ENCODE data around the gene MACROD1. TPM values are rescaled to one million over a fixed set of nuclear protein-coding genes. Genes with fewer than 3 reads are reported as not detected.

Gene MACROD1
- total and polyA plus RNA-seq, 2 experiments from 2014 or later = 21.2 to 29.8 TPM

GRCh38 chr11:64015935-64016845 is 149.7 kb downstream of the MACROD1 start:
- Histone ChIP-seq H3K36me3 (replicated peaks; ENCODE audit: insufficient read depth, low read depth) (no peaks in the 10 kb centered on the region), H3K4me2 (no peak overlapping the region), H3K79me2 (no peaks in the 10 kb centered on the region), H3K27ac (no peak overlapping the region), H3K27me3 (peaks cover 3% of the 10 kb centered on the region), H3K4me1 (ENCODE audit: insufficient read depth) (peaks cover 3% of the 10 kb centered on the region), H3K9me3 (ENCODE audit: low read depth) (no peaks in the 10 kb centered on the region), H3K9me2 (replicated peaks; ENCODE audit: insufficient read depth) (no peaks in the 10 kb centered on the region), H3K4me3 (no peak overlapping the region), H4K20me1 (ENCODE audit: insufficient read depth, poor library complexity, severe bottlenecking) (no peaks in the 10 kb centered on the region), H2AFZ (no peak overlapping the region)
- 94% methylated on average over 33 of the region's 35 CpGs for WGBS (ENCODE audit: low lambda C conversion rate, missing lambda C conversion rate)
- DNase-seq (ENCODE audit: low spot score) = no peak
- no peak for TF ChIP-seq EZH2 (IDR thresholded peaks at IDR 0.05; ENCODE audit: borderline replicate concordance)
- no peak for TF ChIP-seq CTCF (IDR thresholded peaks at IDR 0.05; ENCODE audit: poor library complexity)
- no peak for TF ChIP-seq EZH2phosphoT487 (IDR thresholded peaks at IDR 0.05; ENCODE audit: low read depth, severe bottlenecking, unreplicated experiment)

- no peak for TF ChIP-seq CTCF (IDR thresholded peaks at IDR 0.05; ENCODE audit: poor library complexity)
- no peak for TF ChIP-seq EZH2 (IDR thresholded peaks at IDR 0.05; ENCODE audit: borderline replicate concordance)
- TF ChIP-seq EZH2phosphoT487 (IDR thresholded peaks at IDR 0.05; ENCODE audit: low read depth, severe bottlenecking, unreplicated experiment) = no peak
- DNase-seq (ENCODE audit: low spot score) = no peak
- 89% methylated on average over 18 of the region's 20 CpGs for WGBS (ENCODE audit: low lambda C conversion rate, missing lambda C conversion rate)
These were observed 150.4 kb downstream of the MACROD1 start for GRCh38 chr11:64015510-64015909.

GRCh38 chr11:64014356-64014755 is 151.6 kb downstream of the MACROD1 start:
- no peak for DNase-seq (ENCODE audit: low spot score)
- TF ChIP-seq EZH2phosphoT487 (IDR thresholded peaks at IDR 0.05; ENCODE audit: low read depth, severe bottlenecking, unreplicated experiment) = no peak
- TF ChIP-seq EZH2 (IDR thresholded peaks at IDR 0.05; ENCODE audit: borderline replicate concordance) = no peak
- no peak for TF ChIP-seq CTCF (IDR thresholded peaks at IDR 0.05; ENCODE audit: poor library complexity)
- WGBS (ENCODE audit: low lambda C conversion rate, missing lambda C conversion rate) = 70% methylated on average over 11 of the region's 11 CpGs
- Histone ChIP-seq H3K79me2 (no peaks in the 10 kb centered on the region), H3K36me3 (replicated peaks; ENCODE audit: insufficient read depth, low read depth) (no peaks in the 10 kb centered on the region), H3K4me2 (no peak overlapping the region), H3K4me3 (no peak overlapping the region), H3K9me2 (replicated peaks; ENCODE audit: insufficient read depth) (no peaks in the 10 kb centered on the region), H2AFZ (no peak overlapping the region), H4K20me1 (ENCODE audit: insufficient read depth, poor library complexity, severe bottlenecking) (no peaks in the 10 kb centered on the region), H3K4me1 (ENCODE audit: insufficient read depth) (no peaks in the 10 kb centered on the region), H3K27ac (no peak overlapping the region), H3K9me3 (ENCODE audit: low read depth) (no peaks in the 10 kb centered on the region), H3K27me3 (no peaks in the 10 kb centered on the region)

More at GRCh38 chr11:64015510-64015909, 150.4 kb downstream of the MACROD1 start:
- Histone ChIP-seq H4K20me1 (ENCODE audit: insufficient read depth, poor library complexity, severe bottlenecking) (no peaks in the 10 kb centered on the region), H3K36me3 (replicated peaks; ENCODE audit: insufficient read depth, low read depth) (no peaks in the 10 kb centered on the region), H3K27ac (no peak overlapping the region), H3K27me3 (peaks cover 3% of the 10 kb centered on the region), H3K4me1 (ENCODE audit: insufficient read depth) (no peaks in the 10 kb centered on the region), H3K4me2 (no peak overlapping the region), H3K9me3 (ENCODE audit: low read depth) (no peaks in the 10 kb centered on the region), H3K79me2 (no peaks in the 10 kb centered on the region), H3K9me2 (replicated peaks; ENCODE audit: insufficient read depth) (no peaks in the 10 kb centered on the region), H2AFZ (no peak overlapping the region), H3K4me3 (no peak overlapping the region)

Data from hepatocyte (in vitro differentiated cells).